Left renal cortex interstitium (tissue), 4 donors: ENCODE results near the gene UNCX. TPM values are rescaled to one million over a fixed set of nuclear protein-coding genes. Genes with fewer than 3 reads are reported as not detected.
"Not testable (repeated sequence)": the region's sequence is repeated elsewhere in the genome, so short reads cannot be mapped to it uniquely, and the experiment has no call there.

Experiments
- DNase-seq, 4 donors: peaks; one replicate each; pipeline ENCODE4 v3.0.0-alpha.2; 2013; ENCODE audit warnings: low read depth in 4 of 4, low spot score in 2 of 4, missing footprints in 1 of 4
- polyA plus RNA-seq, 4 donors: library from polyadenylated mRNA; unstranded; fragments of 120-200 nt; gene quantifications; one replicate each; pipeline ENCODE4 v1.2.1, GENCODE V29; 2013; ENCODE audit not compliant: insufficient read length in 4 of 4

The UNCX gene
- polyA plus RNA-seq, 4 donors = 6.6 to 20.2 (median 15.1) TPM

- DNase-seq = no peak
Measured at GRCh38 chr7:1254281-1255079, 21.8 kb downstream of the UNCX start.

GRCh38 chr7:1255080-1255816, 22.6 kb downstream of the UNCX start:
- DNase-seq = no peak

GRCh38 chr7:1255817-1256340, 23.2 kb downstream of the UNCX start:
- DNase-seq = no peak

GRCh38 chr7:1256621-1257020, 23.9 kb downstream of the UNCX start:
- DNase-seq = no peak

GRCh38 chr7:1257221-1257620, 24.5 kb downstream of the UNCX start:
- no peak for DNase-seq

- DNase-seq = no peak
Measured at GRCh38 chr7:1257863-1258262, 25.2 kb downstream of the UNCX start.

- no peak for DNase-seq
Measured at GRCh38 chr7:1259621-1260243, 27.1 kb downstream of the UNCX start.

- no peak for DNase-seq
Measured at GRCh38 chr7:1260244-1260635, 27.6 kb downstream of the UNCX start.

- not testable (repeated sequence) for DNase-seq
Measured at GRCh38 chr7:1261036-1261435, 28.4 kb downstream of the UNCX start.

- DNase-seq = no peak
Measured at GRCh38 chr7:1262441-1262840, 29.8 kb downstream of the UNCX start.

- no peak for DNase-seq
Measured at GRCh38 chr7:1263391-1263951, 30.8 kb downstream of the UNCX start.

- DNase-seq = no peak
Measured at GRCh38 chr7:1264345-1265280, 31.9 kb downstream of the UNCX start.

GRCh38 chr7:1267016-1267900, 34.6 kb downstream of the UNCX start:
- DNase-seq = no peak

GRCh38 chr7:1268076-1268815, 35.6 kb downstream of the UNCX start:
- no peak for DNase-seq

- DNase-seq = no peak
Measured at GRCh38 chr7:1268866-1269265, 36.2 kb downstream of the UNCX start.

- DNase-seq = no peak
Measured at GRCh38 chr7:1269336-1269890, 36.7 kb downstream of the UNCX start.

GRCh38 chr7:1270181-1270580, 37.5 kb downstream of the UNCX start:
- DNase-seq = no peak

GRCh38 chr7:1271046-1271445, 38.4 kb downstream of the UNCX start:
- DNase-seq = no peak
